HCT116 (cell line): ENCODE results near the gene KBTBD2. TPM values are rescaled to one million over a fixed set of nuclear protein-coding genes. Genes with fewer than 3 reads are reported as not detected.
"Not testable (repeated sequence)": the region's sequence is repeated elsewhere in the genome, so short reads cannot be mapped to it uniquely, and the experiment has no call there.

Experiments used
- ATAC-seq: fragments of 200-7000 bp; cut with Tn5 transposase; 2 replicates; pipeline ENCODE4 v1.9.1; 2020; ENCODE audit warnings: mild to moderate bottlenecking, moderate library complexity
- BruUV-seq: library from RNA; stranded (reverse); fragments of 400-500 nt; replicated peaks from 2 replicates; lab custom pipeline; 2021; lab: Mats Ljungman, UMichigan
- CTCF ChIA-PET: fragments of 300-600 bp; sonication (Branson Sonifier 250); formaldehyde crosslinking; loops from one replicate; lab custom pipeline; 2021; ENCODE audit warnings: antibody characterized with exemption; lab: Charles Lee
- POLR2A ChIA-PET: fragments of 300-600, 350-600 bp; sonication (Branson Sonifier 250); formaldehyde crosslinking; loops from one replicate; lab custom pipeline; 2021; ENCODE audit warnings: antibody characterized with exemption; lab: Charles Lee
- RAD21 ChIA-PET, 2 experiments: fragments of 300-600 bp; sonication (Branson Sonifier 250); formaldehyde crosslinking; loops; one replicate each; lab custom pipeline; 2023; ENCODE audit warnings: low total read pairs in 2 of 2; ENCODE audit not compliant: uncharacterized antibody in 2 of 2, unreplicated experiment in 2 of 2, low non-redundant PET in 1 of 2; lab: Charles Lee
- DNase-seq: peaks from one replicate; pipeline ENCODE4 v3.0.0-alpha.2; 2010; ENCODE audit warnings: low read depth, low spot score
- H2AFZ ChIP-seq: fragments of 200-600 bp; shearing (Covaris generic), sonication (generic); 2 replicates; pipeline ENCODE4 v1.6.1; 2017; ENCODE audit warnings: low read depth, mixed run types, mixed read lengths, antibody characterized with exemption, low read length; ENCODE audit not compliant: poor library complexity, severe bottlenecking
- H3K27ac ChIP-seq: 2 replicates; pipeline ENCODE4 v1.5.1; 2012; ENCODE audit warnings: low read depth, low read length
- H3K27me3 ChIP-seq: fragments of 200-600 bp; sonication (generic); 2 replicates; pipeline ENCODE4 v1.6.1; 2016; ENCODE audit warnings: mixed run types, low read length, mixed read lengths; ENCODE audit not compliant: insufficient read depth
- H3K36me3 ChIP-seq, 2 experiments: fragments of 200-500 bp in 1 of 2; fragments of 200-600 bp in 1 of 2; sonication (Bioruptor generic) in 1 of 2; sonication (generic) in 1 of 2; 2 replicates each; pipeline versions ENCODE4 v1.5.1 to v1.6.1; 2014 to 2016; ENCODE audit warnings: low read length in 2 of 2, inconsistent platforms in 1 of 2, mixed read lengths in 1 of 2, mixed run types in 1 of 2; ENCODE audit not compliant: insufficient read depth in 2 of 2, control insufficient read depth in 1 of 2
- H3K4me1 ChIP-seq, 2 experiments: fragments of 200-600 bp in 1 of 2; sonication (generic) in 1 of 2; 2 replicates each; pipeline versions ENCODE4 v1.5.1 to v1.6.1; 2012 to 2017; ENCODE audit warnings: low read length in 2 of 2, inconsistent platforms in 1 of 2, mild to moderate bottlenecking in 1 of 2, mixed read lengths in 1 of 2, mixed run types in 1 of 2, moderate library complexity in 1 of 2; ENCODE audit not compliant: insufficient read depth in 2 of 2, control insufficient read depth in 1 of 2
- H3K4me2 ChIP-seq: fragments of 200-600 bp; sonication (generic); 2 replicates; pipeline ENCODE4 v1.6.1; 2017; ENCODE audit warnings: mixed run types, low read length, mixed read lengths
- H3K4me3 ChIP-seq, 2 experiments: fragments of 200-600 bp in 1 of 2; sonication (generic) in 1 of 2; replicated peaks in 1 of 2; 2 replicates each; pipeline ENCODE4 v1.5.1; 2011 to 2016; ENCODE audit warnings: low read length in 2 of 2, control low read depth in 1 of 2, low read depth in 1 of 2, mild to moderate bottlenecking in 1 of 2, mixed read lengths in 1 of 2, mixed run types in 1 of 2
- H3K79me2 ChIP-seq: fragments of 200-600 bp; sonication (generic); 2 replicates; pipeline ENCODE4 v1.6.1; 2017; ENCODE audit warnings: mild to moderate bottlenecking, mixed run types, low read length, moderate library complexity, mixed read lengths; ENCODE audit not compliant: insufficient read depth
- H3K9ac ChIP-seq: fragments of 200-600 bp; sonication (generic); 2 replicates; pipeline ENCODE4 v1.6.1; 2016; ENCODE audit warnings: low read length, mixed read lengths
- H3K9me2 ChIP-seq: fragments of 200-600 bp; sonication (generic), shearing (Covaris generic); 2 replicates; pipeline ENCODE4 v1.6.1; 2017; ENCODE audit warnings: mixed run types, mild to moderate bottlenecking, moderate library complexity; ENCODE audit not compliant: insufficient read depth
- H3K9me3 ChIP-seq, 2 experiments: fragments of 200-500 bp in 1 of 2; fragments of 200-600 bp in 1 of 2; sonication (Bioruptor generic) in 1 of 2; sonication (generic) in 1 of 2; 2 replicates each; pipeline ENCODE4 v1.6.1; 2014 to 2017; ENCODE audit warnings: low read length in 2 of 2, mixed read lengths in 2 of 2, inconsistent platforms in 1 of 2, low read depth in 1 of 2, mild to moderate bottlenecking in 1 of 2, mixed run types in 1 of 2, moderate library complexity in 1 of 2; ENCODE audit not compliant: control insufficient read depth in 1 of 2, insufficient read depth in 1 of 2
- H4K20me1 ChIP-seq: fragments of 200-600 bp; sonication (generic), shearing (Covaris generic); 2 replicates; pipeline ENCODE4 v1.6.1; 2017; ENCODE audit warnings: mixed run types, mild to moderate bottlenecking, moderate library complexity; ENCODE audit not compliant: insufficient read depth
- intact Hi-C: fragments of 100-400 bp; cut with micrococcal nuclease; formaldehyde crosslinking; loops from 2 replicates; pipeline ENCODE4 v1.10.0; 2022
- total RNA-seq: library from RNA; stranded (reverse); gene quantifications from one replicate; pipeline ENCODE4 v1.2.1, GENCODE V29; 2021; ENCODE audit not compliant: unreplicated experiment

Gene KBTBD2
- total RNA-seq, 1 experiment from 2014 or later: 29.0 TPM

DNA sequence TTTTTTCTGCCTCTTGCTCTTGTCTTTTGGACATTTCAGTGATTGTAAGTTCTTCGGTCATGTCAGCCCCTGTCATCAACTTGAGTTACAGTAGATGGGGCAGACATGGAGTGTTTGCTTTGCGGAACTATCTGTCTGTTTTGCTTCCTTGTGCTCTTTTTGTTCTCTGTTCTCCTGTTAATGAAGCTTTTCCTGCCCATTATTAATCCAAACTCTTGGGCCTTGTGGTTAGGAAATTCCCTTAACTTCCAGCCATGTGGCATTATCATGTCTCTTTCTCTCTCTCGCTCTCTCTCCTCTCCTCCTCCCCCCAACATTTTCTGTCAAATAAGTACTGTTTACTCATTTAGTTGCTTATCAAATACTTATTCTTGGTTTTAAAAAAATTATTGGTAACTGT, 47.8 kb downstream of the KBTBD2 start:
- H3K27me3 ChIP-seq, H4K20me1 ChIP-seq, H3K36me3 ChIP-seq, BruUV-seq, H3K4me2 ChIP-seq, H3K4me1 ChIP-seq, H3K27ac ChIP-seq, H3K4me3 ChIP-seq, POLR2A ChIA-PET, H2AFZ ChIP-seq, RAD21 ChIA-PET, H3K9ac ChIP-seq, DNase-seq, H3K79me2 ChIP-seq, ATAC-seq, CTCF ChIA-PET, H3K9me2 ChIP-seq, intact Hi-C loops, H3K9me3 ChIP-seq: not testable (repeated sequence)

DNA sequence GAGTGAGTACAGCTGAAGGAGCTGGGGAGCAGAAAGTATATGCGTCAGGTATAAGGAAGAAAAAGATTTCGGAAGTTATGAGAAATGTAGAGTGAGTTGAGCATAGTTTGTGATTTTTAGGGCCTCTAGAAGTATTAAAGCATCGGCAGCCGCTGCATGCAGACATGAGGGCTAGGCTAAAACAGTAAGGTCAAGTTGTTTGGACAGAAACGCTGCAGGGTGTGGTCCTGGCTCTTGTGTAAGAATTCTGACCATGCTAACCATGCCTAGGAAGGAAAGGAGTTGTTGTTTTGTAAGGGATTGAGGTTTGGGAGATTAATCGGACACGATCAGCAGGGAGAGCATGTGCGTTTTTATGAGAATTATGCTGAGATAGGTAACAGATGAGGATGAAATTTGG, 51.7 kb downstream of the KBTBD2 start:
- H3K27ac ChIP-seq, H3K36me3 ChIP-seq, H3K27me3 ChIP-seq, H3K4me2 ChIP-seq, BruUV-seq, POLR2A ChIA-PET, H3K9me3 ChIP-seq, H3K4me1 ChIP-seq, CTCF ChIA-PET, DNase-seq, H3K79me2 ChIP-seq, intact Hi-C loops, H2AFZ ChIP-seq, H3K9ac ChIP-seq, ATAC-seq, H3K4me3 ChIP-seq, RAD21 ChIA-PET, H4K20me1 ChIP-seq, H3K9me2 ChIP-seq: not testable (repeated sequence)

DNA sequence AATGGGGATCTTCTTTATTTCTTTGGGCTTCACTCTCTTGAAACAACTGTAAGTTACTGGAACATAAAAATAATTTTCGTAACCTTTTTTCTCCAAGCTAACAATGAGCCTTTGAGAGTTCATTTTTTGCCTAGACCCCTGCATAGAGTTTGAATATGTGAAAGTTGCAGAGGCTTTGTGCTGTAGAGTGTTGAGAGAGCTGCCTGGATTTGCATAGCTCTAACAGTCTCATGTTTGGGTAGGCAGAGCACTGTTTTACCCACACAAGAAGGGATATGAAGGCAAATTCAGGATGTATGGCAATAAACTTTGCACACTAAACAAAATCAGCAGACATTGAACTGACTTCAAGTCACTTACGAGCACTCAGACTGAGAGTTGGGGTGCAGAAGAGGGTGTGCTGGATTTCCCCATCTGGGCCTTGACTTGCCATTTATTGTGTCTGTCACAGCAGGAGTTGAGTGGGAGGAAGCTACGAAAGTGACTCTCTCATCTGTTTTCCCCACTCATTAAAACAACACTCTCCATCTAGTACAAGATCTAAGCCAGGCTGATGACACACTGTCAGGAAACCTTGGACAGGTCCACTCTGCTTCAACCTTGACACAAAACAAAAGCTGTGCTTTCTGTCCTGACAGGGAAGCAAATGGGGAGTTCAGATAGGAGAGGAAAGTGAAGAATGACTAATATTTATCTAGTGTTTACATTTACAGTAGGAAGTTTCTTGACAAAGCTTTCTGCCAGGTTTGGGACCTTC, 62.4 kb downstream of the KBTBD2 start:
- H3K9me2 ChIP-seq, DNase-seq, H4K20me1 ChIP-seq, H2AFZ ChIP-seq, H3K27me3 ChIP-seq, H3K79me2 ChIP-seq, CTCF ChIA-PET, H3K27ac ChIP-seq, ATAC-seq, H3K4me2 ChIP-seq, BruUV-seq, RAD21 ChIA-PET, H3K36me3 ChIP-seq, H3K9me3 ChIP-seq, intact Hi-C loops, POLR2A ChIA-PET, H3K9ac ChIP-seq, H3K4me1 ChIP-seq, H3K4me3 ChIP-seq: not testable (repeated sequence)

Other genes with a start within 250 kb of the KBTBD2 start
- 85.6 TPM for gene FKBP9, start 65.7 kb upstream of the KBTBD2 start, total RNA-seq
- gene NT5C3A, start 171.0 kb upstream of the KBTBD2 start, total RNA-seq: 32.5 TPM
- gene RP9, start 217.6 kb upstream of the KBTBD2 start, total RNA-seq: 14.2 TPM
- gene BBS9, start 237.8 kb upstream of the KBTBD2 start, total RNA-seq: 7.1 TPM